Panc1 (cell line): Measurements from ENCODE around the gene CCT8. TPM values are rescaled to one million over a fixed set of nuclear protein-coding genes. Genes with fewer than 3 reads are reported as not detected.

ENCODE experiments used
- ATAC-seq: fragments of 200-7000 bp; cut with Tn5 transposase; 2 replicates; pipeline ENCODE4 v1.9.1; 2020; ENCODE audit warnings: mild to moderate bottlenecking, moderate library complexity
- BruUV-seq: library from RNA; stranded (reverse); fragments of 400-500 nt; replicated peaks from 2 replicates; lab custom pipeline; 2021; lab: Mats Ljungman, UMichigan
- CTCF ChIA-PET: fragments of 300-600 bp; sonication (Branson Sonifier 250); formaldehyde crosslinking; loops from one replicate; lab custom pipeline; 2022; ENCODE audit warnings: antibody characterized with exemption; lab: Charles Lee
- POLR2A ChIA-PET: fragments of 300-600 bp; sonication (Branson Sonifier 250); formaldehyde crosslinking; loops from one replicate; lab custom pipeline; 2022; ENCODE audit warnings: antibody characterized with exemption; lab: Charles Lee
- DNase-seq: peaks from one replicate; pipeline ENCODE4 v3.0.0-alpha.2; 2010; ENCODE audit warnings: low read depth, low spot score
- H3K27ac ChIP-seq: 2 replicates; pipeline ENCODE4 v1.5.1; 2011; ENCODE audit warnings: mild to moderate bottlenecking, low read length, inconsistent platforms
- H3K27me3 ChIP-seq: fragments of 200-500 bp; sonication (Bioruptor generic); 2 replicates; pipeline ENCODE4 v1.6.0; 2014; ENCODE audit warnings: low read length, inconsistent platforms; ENCODE audit not compliant: control insufficient read depth, insufficient read depth
- H3K36me3 ChIP-seq: fragments of 200-500 bp; sonication (Bioruptor generic); 2 replicates; pipeline ENCODE4 v1.5.1; 2014; ENCODE audit warnings: inconsistent platforms, mild to moderate bottlenecking, low read length, moderate library complexity; ENCODE audit not compliant: control insufficient read depth, insufficient read depth
- H3K4me1 ChIP-seq: 2 replicates; pipeline ENCODE4 v1.5.1; 2011; ENCODE audit warnings: inconsistent platforms, mild to moderate bottlenecking, low read length, moderate library complexity; ENCODE audit not compliant: control insufficient read depth, insufficient read depth
- H3K4me3 ChIP-seq, 2 experiments: 2 replicates each; pipeline ENCODE4 v1.5.1; 2011 to 2012; ENCODE audit warnings: low read depth in 2 of 2, low read length in 2 of 2, mild to moderate bottlenecking in 2 of 2, inconsistent platforms in 1 of 2, moderate library complexity in 1 of 2
- H3K9me3 ChIP-seq: fragments of 200-500 bp; sonication (Bioruptor generic); 2 replicates; pipeline ENCODE4 v1.5.1; 2014; ENCODE audit warnings: low read depth, mild to moderate bottlenecking, inconsistent platforms, low read length, moderate library complexity; ENCODE audit not compliant: control insufficient read depth, insufficient read depth
- CTCF ChIP-seq: fragments of 450-650 bp; IDR thresholded peaks from 2 replicates; pipeline ENCODE4 v1.5.1; 2017; ENCODE audit warnings: mild to moderate bottlenecking
- POLR2AphosphoS5 ChIP-seq: IDR thresholded peaks from 2 replicates; pipeline ENCODE4 v1.6.1; 2012; ENCODE audit warnings: mild to moderate bottlenecking, low read depth, low read length, moderate library complexity
- REST ChIP-seq, 2 experiments: IDR thresholded peaks; 2 replicates each; pipeline ENCODE4 v1.6.1; 2011 to 2012; ENCODE audit warnings: low read depth in 2 of 2, control low read depth in 1 of 2, low read length in 1 of 2, mild to moderate bottlenecking in 1 of 2, moderate library complexity in 1 of 2; ENCODE audit not compliant: insufficient read depth in 1 of 2
- SIN3A ChIP-seq: IDR thresholded peaks from 2 replicates; pipeline ENCODE4 v1.6.1; 2012; ENCODE audit warnings: low read depth, mild to moderate bottlenecking, low read length, moderate library complexity, borderline replicate concordance; ENCODE audit not compliant: insufficient read depth
- TCF7L2 ChIP-seq: IDR thresholded peaks from 2 replicates; pipeline ENCODE4 v1.6.1; 2011; ENCODE audit warnings: mild to moderate bottlenecking, low read depth, low read length, inconsistent platforms
- in situ Hi-C: cut with HindIII; loops from 2 replicates; pipeline ENCODE4 v1.10.0; 2016; ENCODE audit warnings: low sequenced_read_pairs, low pct_unique_long_range_greater_than_20kb
- intact Hi-C: fragments of 100-400 bp; cut with micrococcal nuclease; formaldehyde crosslinking; loops from one replicate; pipeline ENCODE4 v1.10.0; 2022; ENCODE audit not compliant: unreplicated experiment
- total RNA-seq: library from RNA; stranded (reverse); gene quantifications from one replicate; pipeline ENCODE4 v1.2.1, GENCODE V29; 2021; ENCODE audit not compliant: unreplicated experiment

The CCT8 gene
- total RNA-seq, 1 experiment from 2014 or later, result 160 TPM

GRCh38 chr21:29085106-29085752, 11.8 kb upstream of the CCT8 start:
- Histone ChIP-seq H3K4me1 (no peaks in the 10 kb centered on the region), H3K27me3 (peaks cover 2% of the 10 kb centered on the region; the same call in 1 of the 2 replicates), H3K36me3 (no peaks in the 10 kb centered on the region), H3K27ac (no peak overlapping the region), H3K9me3 (no peaks in the 10 kb centered on the region), H3K4me3 (no peak overlapping the region)
- BruUV-seq, result no TSS peak
- intact Hi-C loops (no loop called here), in situ Hi-C loops (no loop called here)
- TF ChIP-seq POLR2AphosphoS5, result no peak
- TF ChIP-seq CTCF, result no peak
- TF ChIP-seq SIN3A, result no peak
- TF ChIP-seq REST (IDR thresholded peaks at IDR 0.05; ENCODE audit: insufficient read depth in 1 of 2, low read depth in 2 of 2, low read length in 1 of 2), result no peak
- no peak for TF ChIP-seq TCF7L2
- DNase-seq (no peak), ATAC-seq (no peak)
- ChIA-PET CTCF (no interaction called here), POLR2A (no interaction called here)

- in situ Hi-C loops, result no loop called here
- no peaks in the 10 kb centered on the region for H3K9me3 ChIP-seq
- BruUV-seq, result no TSS peak
- H3K4me1 ChIP-seq, result no peaks in the 10 kb centered on the region
- DNase-seq, result no peak
- no peak for ATAC-seq
- no peak overlapping the region for H3K4me3 ChIP-seq
- intact Hi-C loops, result no loop called here
- ChIA-PET CTCF (no interaction called here), POLR2A (no interaction called here)
- TF ChIP-seq SIN3A (no peak), CTCF (no peak), REST (IDR thresholded peaks at IDR 0.05; ENCODE audit: insufficient read depth in 1 of 2, low read depth in 2 of 2, low read length in 1 of 2) (no peak), TCF7L2 (no peak), POLR2AphosphoS5 (no peak)
- H3K27me3 ChIP-seq, result peaks cover 2% of the 10 kb centered on the region; the same call in 1 of the 2 replicates
- no peak overlapping the region for H3K27ac ChIP-seq
- no peaks in the 10 kb centered on the region for H3K36me3 ChIP-seq
Measured at GRCh38 chr21:29084372-29084771, 10.9 kb upstream of the CCT8 start.
